Measurements from ENCODE around the gene MAPK9.

GRCh38 chr5:180253036-180253824 lies 38.7 kb downstream of the MAPK9 start:
- TF ChIP-seq POLR2A (IDR thresholded peaks at IDR 0.05; ENCODE audit: low read depth, low read length), result no peak
- TF ChIP-seq POLR2AphosphoS5 (IDR thresholded peaks at IDR 0.05; ENCODE audit: low read depth, low read length), result no peak
- no peak for TF ChIP-seq TAF1 (IDR thresholded peaks at IDR 0.05; ENCODE audit: low read depth, low read length)
- no peak for TF ChIP-seq SPI1 (IDR thresholded peaks at IDR 0.05; ENCODE audit: low read depth, low read length)
- TF ChIP-seq POU2F2 (IDR thresholded peaks at IDR 0.05; ENCODE audit: low read depth, low read length), result no peak
- no peak for TF ChIP-seq PAX5 (IDR thresholded peaks at IDR 0.05; ENCODE audit: insufficient read depth, low read length, severe bottlenecking)

All from GM12891 (cell line).